Measurements from ENCODE around the gene PARD3.

Gene PARD3

DNA sequence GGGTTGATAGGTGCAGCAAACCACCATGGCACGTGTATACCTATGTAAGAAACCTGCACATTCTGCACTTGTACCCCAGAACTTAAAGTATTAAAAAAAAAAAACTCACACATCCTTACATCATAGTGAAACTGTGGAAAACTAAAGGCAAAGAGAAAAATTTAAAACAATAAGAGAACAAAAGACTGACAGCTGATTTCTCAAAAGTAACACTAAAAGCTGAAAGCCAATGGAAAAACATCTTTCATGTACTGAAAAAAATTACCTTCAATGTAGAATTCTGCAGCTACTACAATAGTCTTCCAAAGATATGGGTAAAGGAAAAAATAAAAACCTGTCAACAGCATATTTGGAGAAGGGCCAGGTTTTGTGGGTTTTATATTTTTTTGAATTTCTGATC lies 751.5 kb downstream of the PARD3 start:
- no peak overlapping the region for H3K27ac Mint-ChIP-seq
- H3K4me3 Mint-ChIP-seq: no peak overlapping the region
- no peaks in the 10 kb centered on the region for H3K4me1 Mint-ChIP-seq
- no peaks in the 10 kb centered on the region for H3K36me3 Mint-ChIP-seq (ENCODE audit: low read depth)
- no peak for DNase-seq
- H3K27me3 Mint-ChIP-seq: no peaks in the 10 kb centered on the region
- no peak for ATAC-seq
- peaks cover 36% of the 10 kb centered on the region for H3K9me3 Mint-ChIP-seq

DNA sequence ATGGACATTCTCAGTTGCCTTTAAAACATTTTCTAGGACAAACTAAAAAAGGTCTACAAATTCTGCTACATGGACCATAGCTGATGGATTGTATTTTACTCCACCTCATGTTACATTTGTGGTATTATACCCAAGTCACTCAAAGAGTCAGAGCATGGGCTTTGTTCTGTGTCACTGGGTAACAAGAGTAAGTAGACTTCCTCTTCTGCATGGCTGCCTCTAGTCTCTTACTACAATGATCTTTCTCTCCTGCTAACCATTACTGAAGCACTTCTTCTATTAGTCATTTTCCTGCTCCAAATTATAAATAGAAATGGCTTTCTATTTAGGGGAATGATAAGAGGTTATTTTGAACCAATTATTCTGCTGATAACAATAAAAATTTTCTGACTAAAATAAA lies 753.3 kb downstream of the PARD3 start:
- Mint-ChIP-seq H3K4me1 (no peaks in the 10 kb centered on the region), H3K27ac (no peak overlapping the region), H3K4me3 (no peak overlapping the region), H3K36me3 (ENCODE audit: low read depth) (no peaks in the 10 kb centered on the region), H3K27me3 (no peaks in the 10 kb centered on the region), H3K9me3 (peaks cover 32% of the 10 kb centered on the region)
- no peak for ATAC-seq
- DNase-seq: no peak
